Ovary (tissue), 9 donors: ENCODE measurements around the gene FNBP1L. TPM values are rescaled to one million over a fixed set of nuclear protein-coding genes. Genes with fewer than 3 reads are reported as not detected.

Source experiments
- DNase-seq, 5 donors: peaks; one replicate each; pipeline ENCODE4 v3.0.0-alpha.2; 2019 to 2020
- H3K27ac ChIP-seq, 2 donors: fragments of 200-600 bp; one replicate each; pipeline versions ENCODE4 v1.5.1 to v1.8.0; 2019 to 2022
- H3K27me3 ChIP-seq: fragments of 200-600 bp; one replicate; pipeline ENCODE4 v1.8.0; 2022
- H3K36me3 ChIP-seq: fragments of 200-600 bp; sonication (generic); one replicate; pipeline ENCODE4 v1.5.1; 2019
- H3K4me1 ChIP-seq: one replicate; pipeline ENCODE4 v1.8.1; 2013; ENCODE audit warnings: mild to moderate bottlenecking, moderate library complexity; ENCODE audit not compliant: insufficient read depth
- H3K4me3 ChIP-seq: fragments of 200-600 bp; sonication (generic); one replicate; pipeline ENCODE4 v1.5.1; 2017
- H3K9me3 ChIP-seq, 2 donors: fragments of 200-600 bp in 1 of 2; sonication (generic) in 1 of 2; one replicate each; pipeline versions ENCODE4 v1.5.1 to v1.8.1; 2013 to 2019; ENCODE audit warnings: mild to moderate bottlenecking in 1 of 2, moderate library complexity in 1 of 2
- CTCF ChIP-seq, 3 donors: fragments of 450-650 bp in 2 of 3; fragments of 200-600 bp in 1 of 3; IDR thresholded peaks; one replicate each; pipeline versions ENCODE4 v1.5.1 to v1.8.0; 2016 to 2022; ENCODE audit warnings: antibody characterized with exemption in 3 of 3, mild to moderate bottlenecking in 1 of 3
- EP300 ChIP-seq: sonication (generic); formaldehyde crosslinking; IDR thresholded peaks from one replicate; pipeline ENCODE4 v1.6.1; 2017; ENCODE audit warnings: antibody characterized with exemption
- POLR2A ChIP-seq: fragments of 450-650 bp; IDR thresholded peaks from one replicate; pipeline ENCODE4 v1.6.1; 2017; ENCODE audit warnings: antibody characterized with exemption, mild to moderate bottlenecking, moderate library complexity
- WGBS, 3 donors: extraction: QIAGEN DNeasy Blood & Tissue Kit in 1 of 3; methylation state at CpG; one replicate each; pipeline versions ENCODE4 v1.1.5 to v1.1.7; 2013 to 2017; 5-methylcytosine and 5-hydroxymethylcytosine counted together
- intact Hi-C, 4 donors: fragments of 100-400 bp; cut with DNase I; formaldehyde crosslinking; loops; one replicate each; pipeline versions ENCODE4 v1.11.0 to v1.15.1; 2022 to 2023
- polyA plus RNA-seq, 2 donors: library from polyadenylated mRNA; stranded (reverse); fragments of 200-250 nt in 1 of 2; fragments of 350-450 nt in 1 of 2; fragmentation: Illumina TruSeq in 1 of 2; extraction: RNeasy Lipid Tissue Mini Kit (QIAGEN cat#74804) in 1 of 2; gene quantifications; one replicate each; pipeline ENCODE4 v1.2.3, GENCODE V29; 2013 to 2014
- total RNA-seq, 7 donors: library from RNA; depleted of rRNA in 2 of 7; stranded (reverse); fragments of >200 nt in 2 of 7; fragmentation: NEBNext Ultra II Directional in 3 of 7; extraction: Animal tissue kit (Norgen Biotek cat#: 25700) in 3 of 7; gene quantifications; one replicate each; pipeline versions ENCODE4 v1.1.0 to v1.2.4, GENCODE V29; 2016 to 2023
- donor health status: DM: no; HTN: no; CAD: no; lungs with moderate emphysema.
- donor health status: DM: no; HTN: no; CAD: no.
- donor health status: Bipolar disorder and iron deficiency.
- donor health status: DM: yes; HTN: yes; CAD: no.
- donor health status: DM: no; HTN: no; CAD: no.
- donor health status: DM: yes; HTN: yes; CAD: no.

The FNBP1L gene
- total and polyA plus RNA-seq, 9 donors = 11.9 to 27.6 (median 18.4) TPM

- no peak for TF ChIP-seq POLR2A
- TF ChIP-seq EP300 = no peak
- no peak for TF ChIP-seq CTCF (IDR thresholded peaks at IDR 0.05)
- H3K9me3 ChIP-seq = no peaks in the 10 kb centered on the region
- peak in 1 of 5 donors; percentile 9 for DNase-seq
- intact Hi-C loops = no loop called here
- H3K27ac ChIP-seq = no peak overlapping the region
- 54 to 57% (median 57%) methylated on average over 9 of the region's 9 CpGs for WGBS, 3 donors
- peak overlapping the region; percentile 6 for H3K4me3 ChIP-seq
- H3K27me3 ChIP-seq = no peaks in the 10 kb centered on the region
- peaks cover 4% of the 10 kb centered on the region for H3K4me1 ChIP-seq
- H3K36me3 ChIP-seq = no peaks in the 10 kb centered on the region
These were observed 136.5 kb downstream of the FNBP1L start for GRCh38 chr1:93584261-93585003.

GRCh38 chr1:93585059-93585966 is 137.4 kb downstream of the FNBP1L start:
- Histone ChIP-seq H3K36me3 (no peaks in the 10 kb centered on the region), H3K27me3 (no peaks in the 10 kb centered on the region), H3K9me3 (no peaks in the 10 kb centered on the region), H3K4me3 (no peak overlapping the region), H3K27ac (no peak overlapping the region), H3K4me1 (no peaks in the 10 kb centered on the region)
- DNase-seq = peak; percentile 37 to 70 (median 54)
- no peak for TF ChIP-seq CTCF (IDR thresholded peaks at IDR 0.05)
- TF ChIP-seq POLR2A = no peak
- no peak for TF ChIP-seq EP300
- intact Hi-C loops = no loop called here
- 45 to 49% (median 48%) methylated on average over 13 of the region's 13 CpGs for WGBS, 3 donors

- Histone ChIP-seq H3K27me3 (no peaks in the 10 kb centered on the region), H3K27ac (no peak overlapping the region), H3K36me3 (no peaks in the 10 kb centered on the region), H3K9me3 (no peaks in the 10 kb centered on the region), H3K4me3 (no peak overlapping the region), H3K4me1 (no peaks in the 10 kb centered on the region)
- 87 to 90% (median 89%) methylated on average over 5 of the region's 5 CpGs for WGBS, 3 donors
- intact Hi-C loops = no loop called here
- no peak for TF ChIP-seq POLR2A
- no peak for TF ChIP-seq CTCF (IDR thresholded peaks at IDR 0.05)
- DNase-seq = no peak
These were observed 139.4 kb downstream of the FNBP1L start for GRCh38 chr1:93587354-93587753.

GRCh38 chr1:93588206-93588605 is 140.3 kb downstream of the FNBP1L start:
- TF ChIP-seq CTCF (IDR thresholded peaks at IDR 0.05) (no peak), EP300 (no peak), POLR2A (no peak)
- intact Hi-C loops = no loop called here
- Histone ChIP-seq H3K27ac (no peak overlapping the region), H3K27me3 (no peaks in the 10 kb centered on the region), H3K36me3 (no peaks in the 10 kb centered on the region), H3K4me3 (no peak overlapping the region), H3K4me1 (no peaks in the 10 kb centered on the region), H3K9me3 (no peaks in the 10 kb centered on the region)
- no peak for DNase-seq
- WGBS, 3 donors = 80 to 84% (median 84%) methylated on average over 6 of the region's 6 CpGs
